GM21423 (cell line): ENCODE measurements around the gene H1-8.
"Not testable (repeated sequence)": the region's sequence is repeated elsewhere in the genome, so short reads cannot be mapped to it uniquely, and the experiment has no call there.

ENCODE experiments used
- ATAC-seq: cut with Tn5 transposase; IDR thresholded peaks from one replicate; pipeline ENCODE4 v1.9.1; 2021; ENCODE audit warnings: mild to moderate bottlenecking, moderate library complexity; ENCODE audit not compliant: unreplicated experiment

Gene H1-8

DNA sequence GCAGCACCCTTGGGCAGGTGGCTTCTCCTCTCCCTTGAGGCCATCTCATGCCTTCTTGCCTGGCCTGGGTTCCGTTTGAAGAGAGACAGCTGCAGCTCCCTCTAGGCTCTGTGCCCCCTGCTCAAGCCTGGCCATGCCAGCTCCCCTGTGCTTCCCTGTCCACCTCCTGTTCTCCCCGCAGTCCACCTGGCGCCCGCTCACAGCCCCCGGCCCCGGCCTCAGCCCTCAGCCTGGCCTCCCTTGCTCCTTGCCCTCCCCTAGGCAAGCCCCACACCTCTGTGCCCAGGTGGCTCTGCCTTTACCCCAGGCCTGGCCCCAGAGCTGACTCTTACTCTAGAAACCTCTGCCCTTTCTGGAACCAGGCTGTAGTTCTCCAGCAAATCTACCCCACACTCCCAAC, 28.4 kb upstream of the H1-8 start:
- no peak for ATAC-seq

DNA sequence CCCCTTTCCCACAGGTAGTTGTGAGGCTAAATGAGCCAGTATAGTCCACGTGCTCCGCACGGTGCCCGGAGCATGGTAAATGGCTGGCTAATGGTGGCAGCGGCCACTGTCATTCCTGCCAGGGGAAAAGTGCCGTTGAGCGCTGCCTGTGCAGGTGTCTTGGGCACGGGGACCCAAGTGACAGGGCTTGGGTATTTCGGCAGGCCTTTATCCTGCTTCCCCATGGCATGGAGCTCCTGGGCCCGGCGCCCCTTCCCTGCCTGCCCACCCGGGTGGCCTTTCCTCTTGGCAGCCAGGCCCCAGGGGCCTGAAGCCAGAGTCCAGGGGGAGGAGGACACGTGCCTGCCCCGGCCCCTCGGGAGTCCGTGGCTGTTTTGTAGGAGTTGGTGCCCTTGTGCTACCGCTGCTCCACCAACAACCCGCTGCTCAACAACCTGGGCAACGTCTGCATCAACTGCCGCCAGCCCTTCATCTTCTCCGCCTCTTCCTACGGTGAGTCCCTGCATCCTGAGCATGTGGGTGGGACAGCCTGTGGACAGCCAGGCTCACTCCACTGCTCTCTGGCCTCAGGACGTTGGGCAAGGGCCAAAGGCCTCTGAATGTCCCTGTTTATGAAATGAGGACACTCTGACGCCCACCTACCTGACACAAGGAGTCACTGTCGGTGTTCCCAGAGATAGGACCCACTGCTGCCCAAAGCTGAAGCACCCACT, 27.7 kb upstream of the H1-8 start:
- not testable (repeated sequence) for ATAC-seq

DNA sequence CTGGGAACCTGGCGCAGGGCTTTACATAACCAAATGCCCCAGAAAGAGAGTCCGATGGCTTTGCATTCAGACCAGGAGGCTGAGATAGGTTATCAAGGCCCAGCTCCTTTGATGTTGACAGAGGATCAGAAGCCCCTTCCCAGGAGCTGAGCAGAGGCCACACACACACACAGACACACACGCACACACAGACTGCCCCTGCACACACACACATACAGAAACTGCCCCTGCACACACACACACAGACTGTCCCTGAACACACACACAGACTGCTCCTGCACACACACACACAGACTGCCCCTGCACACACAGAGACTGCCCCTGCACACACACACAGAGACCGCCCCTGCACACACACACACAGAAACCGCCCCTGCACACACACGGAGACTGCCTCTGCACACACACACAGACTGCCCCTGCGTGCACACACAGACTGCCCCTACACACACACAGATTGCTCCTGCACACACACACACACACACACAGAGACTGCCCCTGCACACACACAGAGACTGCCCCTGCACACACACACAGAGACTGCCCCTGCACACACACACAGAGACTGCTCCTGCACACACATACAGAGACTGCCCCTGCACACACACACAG, 27.0 kb upstream of the H1-8 start:
- not testable (repeated sequence) for ATAC-seq

DNA sequence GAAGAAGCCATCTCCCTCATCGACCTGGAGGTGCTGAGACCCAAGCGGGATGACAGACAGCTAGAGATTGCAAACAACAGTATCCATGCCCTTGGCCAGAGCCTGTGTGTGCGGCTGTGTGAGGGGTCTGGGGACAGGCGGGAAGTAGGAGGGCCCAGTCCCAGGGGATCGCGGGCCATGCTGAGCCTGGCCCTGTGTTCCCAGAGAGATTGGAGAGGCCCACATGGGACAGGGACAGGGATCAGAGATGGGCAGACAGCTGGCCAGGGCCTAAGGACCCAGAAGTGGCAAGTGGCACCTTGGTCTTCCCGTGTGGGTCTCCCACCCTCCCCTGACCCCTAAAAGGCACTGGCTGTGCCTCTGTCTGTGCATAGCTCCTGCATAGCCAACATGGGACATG, 25.5 kb upstream of the H1-8 start:
- ATAC-seq = no peak

DNA sequence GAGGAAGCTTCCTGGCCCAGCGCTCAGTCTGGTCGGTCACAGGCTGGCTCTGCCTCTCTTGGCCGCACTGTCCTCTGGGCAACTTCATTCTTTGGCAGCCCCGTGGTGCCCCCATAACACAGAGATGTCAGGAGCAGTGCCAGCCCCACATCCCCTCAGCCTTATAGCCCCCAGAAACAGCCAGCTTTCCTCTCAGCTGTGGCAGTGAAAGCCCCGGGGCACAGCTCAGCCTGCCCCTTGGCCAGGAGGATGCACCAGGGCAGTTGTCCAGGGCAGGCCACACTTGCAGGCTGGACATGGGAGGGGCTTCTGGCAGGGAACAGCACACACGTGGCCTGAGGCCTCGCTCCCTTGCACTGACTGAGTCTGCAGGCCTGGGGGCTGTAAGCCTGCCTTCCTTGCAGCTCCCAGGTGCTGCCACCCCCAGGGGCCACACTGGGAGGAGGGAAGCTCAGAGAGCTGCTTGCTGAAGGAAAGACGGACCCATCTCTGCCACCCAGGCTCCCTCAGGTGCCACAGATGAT, 24.9 kb upstream of the H1-8 start:
- ATAC-seq = no peak

DNA sequence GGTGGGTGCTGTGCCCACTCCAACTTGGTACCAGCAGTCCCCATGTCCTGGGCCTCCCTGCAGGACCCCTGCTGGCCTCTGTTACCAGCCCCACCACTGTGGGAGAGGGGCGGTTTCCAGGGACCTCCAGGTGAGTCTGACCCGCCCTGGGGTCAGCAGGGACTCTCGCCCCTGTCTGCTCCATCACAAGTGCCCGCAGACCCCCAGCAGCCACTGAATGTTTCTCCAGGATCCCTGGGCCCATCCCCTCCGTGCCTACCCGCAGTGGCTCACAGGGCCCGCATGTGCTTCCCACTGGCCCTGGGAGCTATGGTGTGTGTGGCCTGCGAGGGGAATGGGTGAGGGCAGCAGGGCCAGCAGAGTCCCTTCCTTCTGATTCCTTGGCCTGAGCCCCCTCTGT, 24.4 kb upstream of the H1-8 start:
- no peak for ATAC-seq

DNA sequence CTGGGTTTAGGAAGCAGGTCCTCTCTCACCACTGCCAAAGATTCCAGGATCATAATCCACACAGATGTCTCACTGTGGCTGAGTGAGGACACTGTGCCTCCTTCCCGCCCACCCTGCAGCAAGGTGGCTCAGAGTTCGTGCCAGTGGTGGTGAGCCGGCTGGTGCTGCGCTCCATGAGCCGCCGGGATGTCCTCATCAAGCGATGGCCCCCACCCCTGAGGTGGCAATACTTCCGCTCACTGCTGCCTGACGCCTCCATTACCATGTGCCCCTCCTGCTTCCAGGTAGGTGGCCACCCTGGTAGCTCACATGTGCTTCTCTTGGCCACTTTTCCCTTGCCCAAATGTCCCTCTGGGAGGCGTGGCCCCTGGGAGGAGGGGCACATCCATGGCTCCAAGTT, 23.5 kb upstream of the H1-8 start:
- no peak for ATAC-seq

DNA sequence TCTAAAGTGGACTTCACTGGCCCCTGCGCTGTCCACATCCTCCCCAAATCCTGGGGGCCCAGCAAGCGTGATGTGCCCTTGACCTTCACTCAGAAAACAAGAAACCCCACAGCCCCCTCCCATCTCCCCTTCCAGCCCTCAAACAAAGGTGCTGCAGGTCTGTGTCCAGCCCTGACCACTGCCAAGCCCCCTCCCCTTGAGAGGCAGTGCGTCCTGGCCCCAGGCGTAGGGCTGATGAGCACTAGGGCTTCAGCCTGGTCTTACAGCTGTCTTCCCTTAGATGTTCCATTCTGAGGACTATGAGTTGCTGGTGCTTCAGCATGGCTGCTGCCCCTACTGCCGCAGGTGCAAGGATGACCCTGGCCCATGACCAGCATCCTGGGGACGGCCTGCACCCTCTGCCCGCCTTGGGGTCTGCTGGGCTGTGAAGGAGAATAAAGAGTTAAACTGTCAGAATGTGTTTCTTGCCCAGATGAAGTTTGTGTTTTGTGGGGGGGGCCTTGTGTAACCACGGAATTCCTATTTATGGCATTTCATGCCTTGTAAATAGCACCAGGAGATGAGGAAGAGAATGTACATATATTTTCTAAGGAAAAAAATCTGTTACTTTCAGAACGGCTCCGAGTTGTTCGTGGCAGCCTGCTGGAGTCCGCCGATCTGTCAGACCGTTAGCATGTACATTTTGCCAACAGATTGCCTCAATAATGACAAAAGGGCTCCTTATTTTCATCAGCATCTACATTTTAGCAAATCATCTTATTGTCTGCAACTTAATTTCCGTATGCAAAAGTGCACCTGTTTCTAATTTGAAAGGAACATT, 22.9 kb upstream of the H1-8 start:
- ATAC-seq = no peak

DNA sequence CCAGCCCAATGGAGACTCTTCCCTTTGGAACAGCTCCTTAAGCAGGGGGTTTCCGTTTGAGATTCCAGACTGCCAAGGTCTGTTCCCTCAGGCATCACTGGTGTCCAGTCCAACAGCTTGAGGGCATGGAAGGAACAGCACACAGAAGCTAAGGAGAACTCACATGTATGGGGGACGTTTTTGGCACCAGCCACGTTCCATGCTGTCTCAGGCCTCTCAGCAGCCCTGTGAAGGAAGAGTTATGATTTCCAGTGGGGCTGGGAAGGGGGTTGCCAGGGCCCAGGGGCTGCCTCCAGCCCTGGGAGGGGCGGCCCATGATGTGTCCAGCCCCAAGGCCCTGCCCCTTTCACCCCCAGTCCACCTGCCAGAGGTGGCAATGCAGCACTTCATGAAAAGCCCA, 22.0 kb upstream of the H1-8 start:
- ATAC-seq = no peak

DNA sequence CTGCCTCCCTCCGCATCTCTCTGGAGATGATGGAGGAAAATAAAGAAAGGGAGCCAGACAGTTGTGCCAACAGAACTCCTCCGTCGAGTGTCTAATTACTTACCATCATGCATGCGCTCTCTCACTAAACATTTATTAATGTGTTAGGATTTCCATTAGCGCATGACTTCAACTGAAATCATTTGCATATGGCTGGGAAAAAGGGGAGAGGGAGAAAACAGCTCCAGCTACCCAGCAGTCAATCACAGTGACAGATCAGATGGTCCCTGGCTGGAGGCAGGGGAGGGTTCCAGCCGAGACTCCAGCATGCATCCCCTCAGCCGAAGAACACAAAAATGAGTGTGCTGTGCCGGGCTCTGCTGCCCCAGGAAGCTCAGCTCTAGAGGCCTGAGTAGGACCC, 21.4 kb upstream of the H1-8 start:
- no peak for ATAC-seq

DNA sequence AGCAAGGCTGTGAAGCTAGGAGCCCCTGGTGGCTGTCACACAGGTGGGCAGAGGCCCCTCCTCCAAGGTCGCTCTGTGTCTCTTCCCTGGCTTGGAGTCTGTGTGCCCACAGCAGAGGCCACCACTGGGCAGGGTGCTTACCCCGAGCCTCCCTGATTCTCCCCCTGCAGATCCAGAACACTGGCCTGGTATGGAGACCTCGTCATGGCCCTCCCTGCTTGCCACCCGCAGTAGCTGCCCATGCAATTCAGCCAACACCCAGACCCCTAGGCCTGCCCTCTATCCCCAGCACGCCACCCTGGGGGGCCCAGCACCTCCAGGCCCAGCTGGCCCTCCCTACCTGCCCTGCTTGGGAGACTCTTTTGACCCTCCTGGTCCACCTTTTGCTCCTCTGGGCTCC, 20.0 kb upstream of the H1-8 start:
- no peak for ATAC-seq

DNA sequence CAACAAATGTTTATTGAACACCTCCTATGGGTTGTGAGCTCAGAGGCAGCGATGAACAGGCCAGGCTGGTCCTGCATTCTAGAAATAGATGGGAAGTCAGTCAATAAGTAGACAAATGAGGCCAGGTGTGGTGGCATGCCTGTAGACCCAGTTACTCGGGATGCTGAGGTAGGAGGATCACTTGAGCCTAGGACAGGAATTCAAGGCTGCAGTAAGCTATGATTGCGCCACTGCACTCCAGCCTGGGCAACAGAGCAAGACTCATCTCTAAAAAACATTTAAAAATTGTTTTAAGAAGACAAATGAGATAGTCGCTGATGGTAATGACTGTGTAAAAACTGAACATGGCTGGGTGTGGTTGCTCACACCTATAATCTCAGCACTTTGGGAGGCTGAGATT, 18.9 kb upstream of the H1-8 start:
- ATAC-seq = no peak

DNA sequence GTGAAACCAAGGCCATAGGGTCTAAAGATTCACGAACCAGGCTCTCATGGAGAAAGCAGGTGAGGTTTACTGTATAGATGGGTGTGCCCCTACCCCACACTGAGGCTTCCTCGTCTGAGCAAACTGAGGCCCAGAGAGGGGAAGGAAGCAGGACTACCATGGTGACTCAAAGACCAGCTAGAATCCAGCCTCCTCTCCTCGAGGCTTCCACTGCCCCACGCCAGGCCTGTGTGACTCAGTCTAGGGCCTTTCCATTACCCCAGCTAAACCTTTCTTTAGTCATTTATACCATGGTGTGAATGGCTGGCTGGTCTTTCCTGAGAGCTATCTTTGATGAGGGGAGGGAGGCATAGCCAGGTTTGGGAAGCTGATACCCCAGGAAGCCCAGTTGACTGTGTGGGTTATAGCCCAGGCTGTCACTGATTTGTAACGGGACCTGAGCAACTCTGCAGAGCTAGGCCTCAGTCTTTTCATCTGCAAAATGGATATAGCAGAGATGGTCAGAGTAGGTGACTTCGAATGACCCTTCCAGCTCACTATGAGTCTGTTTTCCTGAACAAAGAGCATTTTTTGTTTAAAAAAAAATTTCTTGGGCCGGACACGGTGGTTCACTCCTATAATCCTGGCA, 17.5 kb upstream of the H1-8 start:
- ATAC-seq = no peak

DNA sequence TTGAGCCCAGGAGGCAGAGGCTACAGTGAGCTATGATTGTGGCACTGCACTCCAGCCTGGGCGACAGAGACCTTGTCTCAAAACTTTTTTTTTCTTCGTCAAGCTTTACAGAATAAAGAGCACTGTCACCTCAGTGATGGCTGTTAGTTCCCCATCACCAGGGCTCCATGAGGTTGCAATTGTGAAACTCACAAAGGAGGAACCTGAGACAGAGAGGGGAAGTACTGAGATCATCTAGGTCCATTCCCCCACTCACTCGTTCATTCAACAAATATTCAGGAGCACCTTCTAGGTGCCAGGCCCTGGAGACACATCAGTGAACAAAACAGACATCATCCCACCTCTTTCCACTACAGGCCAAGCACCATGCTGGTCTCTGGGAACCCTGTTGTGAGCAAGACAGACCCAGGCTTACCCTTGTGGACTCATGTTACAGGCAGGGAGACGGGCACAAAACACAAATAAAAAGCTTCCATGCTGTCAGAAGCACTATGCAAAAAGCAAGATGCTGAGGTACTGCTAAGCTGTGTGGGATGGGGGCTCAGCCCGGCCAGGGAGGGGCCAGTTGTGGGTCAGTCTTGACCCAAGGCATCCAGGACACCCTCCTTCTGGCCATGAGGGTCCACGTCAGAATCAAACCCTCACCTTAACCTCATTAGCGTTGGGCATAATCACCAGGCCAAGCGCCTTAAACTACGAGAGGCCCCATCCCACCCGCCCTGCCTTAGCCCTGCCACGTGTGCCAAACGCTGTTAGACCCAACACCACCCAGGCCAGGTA, 16.7 kb upstream of the H1-8 start:
- peak; percentile 88 for ATAC-seq

DNA sequence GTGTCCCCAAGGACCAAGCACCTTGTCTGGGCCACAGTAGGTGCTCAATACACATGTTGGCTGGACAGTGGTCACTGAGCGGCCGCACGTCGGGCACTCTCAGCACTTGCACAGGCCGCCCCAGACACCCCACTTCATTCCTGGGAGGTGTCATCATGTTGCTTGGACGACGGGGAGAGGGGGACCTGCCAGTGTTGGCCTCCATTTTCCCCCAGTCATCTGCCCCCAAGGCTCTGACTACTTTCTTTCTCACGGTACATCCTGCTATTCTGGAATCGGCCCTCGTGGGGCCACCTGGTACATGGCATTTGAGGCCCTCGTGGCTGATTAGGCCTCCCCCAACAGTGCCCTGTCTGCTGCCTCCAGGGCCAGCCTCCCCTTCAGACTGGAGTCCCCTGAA, 15.7 kb upstream of the H1-8 start:
- ATAC-seq = no peak

DNA sequence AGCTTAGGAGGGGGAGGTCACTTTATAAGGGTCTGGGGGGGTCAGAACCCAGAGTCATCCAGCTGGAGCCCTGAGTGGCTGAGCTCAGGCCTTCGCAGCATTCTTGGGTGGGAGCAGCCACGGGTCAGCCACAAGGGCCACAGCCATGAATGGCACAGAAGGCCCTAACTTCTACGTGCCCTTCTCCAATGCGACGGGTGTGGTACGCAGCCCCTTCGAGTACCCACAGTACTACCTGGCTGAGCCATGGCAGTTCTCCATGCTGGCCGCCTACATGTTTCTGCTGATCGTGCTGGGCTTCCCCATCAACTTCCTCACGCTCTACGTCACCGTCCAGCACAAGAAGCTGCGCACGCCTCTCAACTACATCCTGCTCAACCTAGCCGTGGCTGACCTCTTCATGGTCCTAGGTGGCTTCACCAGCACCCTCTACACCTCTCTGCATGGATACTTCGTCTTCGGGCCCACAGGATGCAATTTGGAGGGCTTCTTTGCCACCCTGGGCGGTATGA, 14.3 kb upstream of the H1-8 start, which contains the start of gene RHO:
Gene RHO (plus strand): TSS at position 51 of the 512 bp plus-strand sequence. CDS start 95 bp downstream, at position 146.
- ATAC-seq = no peak

DNA sequence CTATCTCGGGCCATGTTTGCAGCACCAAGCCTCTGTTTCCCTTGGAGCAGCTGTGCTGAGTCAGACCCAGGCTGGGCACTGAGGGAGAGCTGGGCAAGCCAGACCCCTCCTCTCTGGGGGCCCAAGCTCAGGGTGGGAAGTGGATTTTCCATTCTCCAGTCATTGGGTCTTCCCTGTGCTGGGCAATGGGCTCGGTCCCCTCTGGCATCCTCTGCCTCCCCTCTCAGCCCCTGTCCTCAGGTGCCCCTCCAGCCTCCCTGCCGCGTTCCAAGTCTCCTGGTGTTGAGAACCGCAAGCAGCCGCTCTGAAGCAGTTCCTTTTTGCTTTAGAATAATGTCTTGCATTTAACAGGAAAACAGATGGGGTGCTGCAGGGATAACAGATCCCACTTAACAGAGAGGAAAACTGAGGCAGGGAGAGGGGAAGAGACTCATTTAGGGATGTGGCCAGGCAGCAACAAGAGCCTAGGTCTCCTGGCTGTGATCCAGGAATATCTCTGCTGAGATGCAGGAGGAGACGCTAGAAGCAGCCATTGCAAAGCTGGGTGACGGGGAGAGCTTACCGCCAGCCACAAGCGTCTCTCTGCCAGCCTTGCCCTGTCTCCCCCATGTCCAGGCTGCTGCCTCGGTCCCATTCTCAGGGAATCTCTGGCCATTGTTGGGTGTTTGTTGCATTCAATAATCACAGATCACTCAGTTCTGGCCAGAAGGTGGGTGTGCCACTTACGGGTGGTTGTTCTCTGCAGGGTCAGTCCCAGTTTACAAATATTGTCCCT, 13.4 kb upstream of the H1-8 start:
- ATAC-seq = no peak

DNA sequence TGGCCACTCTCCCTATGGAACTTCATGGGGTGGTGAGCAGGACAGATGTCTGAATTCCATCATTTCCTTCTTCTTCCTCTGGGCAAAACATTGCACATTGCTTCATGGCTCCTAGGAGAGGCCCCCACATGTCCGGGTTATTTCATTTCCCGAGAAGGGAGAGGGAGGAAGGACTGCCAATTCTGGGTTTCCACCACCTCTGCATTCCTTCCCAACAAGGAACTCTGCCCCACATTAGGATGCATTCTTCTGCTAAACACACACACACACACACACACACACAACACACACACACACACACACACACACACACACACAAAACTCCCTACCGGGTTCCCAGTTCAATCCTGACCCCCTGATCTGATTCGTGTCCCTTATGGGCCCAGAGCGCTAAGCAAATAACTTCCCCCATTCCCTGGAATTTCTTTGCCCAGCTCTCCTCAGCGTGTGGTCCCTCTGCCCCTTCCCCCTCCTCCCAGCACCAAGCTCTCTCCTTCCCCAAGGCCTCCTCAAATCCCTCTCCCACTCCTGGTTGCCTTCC, 12.7 kb upstream of the H1-8 start:
- ATAC-seq = no peak

DNA sequence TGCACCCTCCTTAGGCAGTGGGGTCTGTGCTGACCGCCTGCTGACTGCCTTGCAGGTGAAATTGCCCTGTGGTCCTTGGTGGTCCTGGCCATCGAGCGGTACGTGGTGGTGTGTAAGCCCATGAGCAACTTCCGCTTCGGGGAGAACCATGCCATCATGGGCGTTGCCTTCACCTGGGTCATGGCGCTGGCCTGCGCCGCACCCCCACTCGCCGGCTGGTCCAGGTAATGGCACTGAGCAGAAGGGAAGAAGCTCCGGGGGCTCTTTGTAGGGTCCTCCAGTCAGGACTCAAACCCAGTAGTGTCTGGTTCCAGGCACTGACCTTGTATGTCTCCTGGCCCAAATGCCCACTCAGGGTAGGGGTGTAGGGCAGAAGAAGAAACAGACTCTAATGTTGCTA, 12.2 kb upstream of the H1-8 start:
- no peak for ATAC-seq
